Caco-2 (cell line): ENCODE data around the gene CNOT6. TPM values are rescaled to one million over a fixed set of nuclear protein-coding genes. Genes with fewer than 3 reads are reported as not detected.

Experiments
- BruUV-seq: library from RNA; stranded (reverse); fragments of 400-500 nt; replicated peaks from 2 replicates; lab custom pipeline; 2021; lab: Mats Ljungman, UMichigan
- CTCF ChIA-PET: fragments of 300-600 bp; sonication (Branson Sonifier 250); formaldehyde crosslinking; loops from one replicate; lab custom pipeline; 2022; ENCODE audit warnings: antibody characterized with exemption; lab: Charles Lee
- POLR2A ChIA-PET: fragments of 300-600 bp; sonication (Branson Sonifier 250); formaldehyde crosslinking; loops from one replicate; lab custom pipeline; 2022; ENCODE audit warnings: antibody characterized with exemption; lab: Charles Lee
- DNase-seq, 2 experiments: peaks; one replicate each; pipeline versions ENCODE4 v3.0.0 to v3.0.0-alpha.2; 2020 to 2022
- H3K27me3 ChIP-seq: replicated peaks from 2 replicates; pipeline ENCODE4 v1.6.0; 2011; ENCODE audit warnings: low read length; ENCODE audit not compliant: control insufficient read depth, insufficient read depth
- H3K36me3 ChIP-seq: 2 replicates; pipeline ENCODE4 v1.5.1; 2011; ENCODE audit warnings: low read length; ENCODE audit not compliant: control insufficient read depth, insufficient read depth
- H3K4me1 ChIP-seq: fragments of 250-450 bp; sonication (Bioruptor Pico); 2 replicates; pipeline ENCODE4 v1.5.1; 2020; ENCODE audit warnings: mild to moderate bottlenecking
- H3K4me3 ChIP-seq: 2 replicates; pipeline ENCODE4 v1.5.1; 2011; ENCODE audit warnings: low read depth, mild to moderate bottlenecking, control low read depth, low read length
- H3K9me3 ChIP-seq: fragments of 250-450 bp; sonication (Bioruptor Pico); 2 replicates; pipeline ENCODE4 v1.5.1; 2020; ENCODE audit warnings: mild to moderate bottlenecking, moderate library complexity
- H3K27ac Mint-ChIP-seq: one replicate; pipeline ENCODE4 v1.8.0; 2022; ENCODE audit warnings: mixed read lengths; ENCODE audit not compliant: unreplicated experiment
- H3K27me3 Mint-ChIP-seq: one replicate; pipeline ENCODE4 v1.8.0; 2022; ENCODE audit warnings: mixed read lengths; ENCODE audit not compliant: insufficient read depth, unreplicated experiment
- H3K36me3 Mint-ChIP-seq: one replicate; pipeline ENCODE4 v1.8.0; 2022; ENCODE audit warnings: mild to moderate bottlenecking, mixed read lengths; ENCODE audit not compliant: insufficient read depth, unreplicated experiment
- H3K4me1 Mint-ChIP-seq: one replicate; pipeline ENCODE4 v1.8.0; 2022; ENCODE audit warnings: low read depth, mixed read lengths; ENCODE audit not compliant: unreplicated experiment
- H3K4me3 Mint-ChIP-seq: one replicate; pipeline ENCODE4 v1.8.0; 2022; ENCODE audit warnings: mild to moderate bottlenecking, moderate library complexity, mixed read lengths; ENCODE audit not compliant: unreplicated experiment
- H3K9me3 Mint-ChIP-seq: one replicate; pipeline ENCODE4 v1.8.0; 2022; ENCODE audit warnings: mixed read lengths; ENCODE audit not compliant: unreplicated experiment
- CTCF ChIP-seq, 2 experiments: fragments of 200-600 bp in 1 of 2; IDR thresholded peaks; 1 replicate in 1 of 2; 2 replicates in 1 of 2; pipeline versions ENCODE4 v1.5.1 to v1.8.0; 2011 to 2022; ENCODE audit warnings: antibody characterized with exemption in 1 of 2, control low read depth in 1 of 2, inconsistent platforms in 1 of 2, low read depth in 1 of 2, low read length in 1 of 2, mild to moderate bottlenecking in 1 of 2, moderate library complexity in 1 of 2; ENCODE audit not compliant: insufficient read depth in 1 of 2, severe bottlenecking in 1 of 2, unreplicated experiment in 1 of 2
- intact Hi-C: fragments of 100-400 bp; cut with micrococcal nuclease; formaldehyde crosslinking; loops from one replicate; pipeline ENCODE4 v1.10.0; 2022; ENCODE audit not compliant: unreplicated experiment
- total RNA-seq: library from RNA; stranded (reverse); gene quantifications from 2 replicates; pipeline ENCODE4 v1.2.3, GENCODE V29; 2022

Gene CNOT6
- total RNA-seq, 1 experiment from 2014 or later = 46.3 TPM

- CTCF ChIA-PET = no interaction called here
- Histone ChIP-seq H3K27me3 (no peaks in the 10 kb centered on the region), H3K4me1 (no peaks in the 10 kb centered on the region), H3K4me3 (no peak overlapping the region), H3K36me3 (no peaks in the 10 kb centered on the region), H3K9me3 (no peaks in the 10 kb centered on the region)
- Mint-ChIP-seq H3K4me1 (no peaks in the 10 kb centered on the region), H3K9me3 (no peaks in the 10 kb centered on the region), H3K36me3 (no peaks in the 10 kb centered on the region), H3K27me3 (peaks cover 3% of the 10 kb centered on the region), H3K4me3 (no peak overlapping the region), H3K27ac (no peak overlapping the region)
- TF ChIP-seq CTCF (IDR thresholded peaks at IDR 0.05; ENCODE audit: insufficient read depth in 1 of 2, low read depth in 1 of 2, low read length in 1 of 2, severe bottlenecking in 1 of 2, unreplicated experiment in 1 of 2) = no peak
- intact Hi-C loops = no loop called here
- DNase-seq = no peak
- POLR2A ChIA-PET = no interaction called here
- no TSS peak for BruUV-seq
Measured at GRCh38 chr5:180625791-180626660, 131.8 kb downstream of the CNOT6 start.

- Mint-ChIP-seq H3K4me1 (no peaks in the 10 kb centered on the region), H3K36me3 (no peaks in the 10 kb centered on the region), H3K9me3 (no peaks in the 10 kb centered on the region), H3K27me3 (peaks cover 3% of the 10 kb centered on the region), H3K4me3 (no peak overlapping the region), H3K27ac (no peak overlapping the region)
- no peaks in the 10 kb centered on the region for H3K36me3 ChIP-seq
- no peaks in the 10 kb centered on the region for H3K9me3 ChIP-seq
- DNase-seq = no peak
- H3K4me1 ChIP-seq = no peaks in the 10 kb centered on the region
- ChIA-PET POLR2A (no interaction called here), CTCF (no interaction called here)
- no peak for TF ChIP-seq CTCF (IDR thresholded peaks at IDR 0.05; ENCODE audit: insufficient read depth in 1 of 2, low read depth in 1 of 2, low read length in 1 of 2, severe bottlenecking in 1 of 2, unreplicated experiment in 1 of 2)
- no peaks in the 10 kb centered on the region for H3K27me3 ChIP-seq
- H3K4me3 ChIP-seq = no peak overlapping the region
- intact Hi-C loops = no loop called here
- no TSS peak for BruUV-seq
Measured at GRCh38 chr5:180626661-180627385, 132.6 kb downstream of the CNOT6 start.

- Mint-ChIP-seq H3K27ac (no peak overlapping the region), H3K27me3 (no peaks in the 10 kb centered on the region), H3K36me3 (no peaks in the 10 kb centered on the region), H3K4me1 (no peaks in the 10 kb centered on the region), H3K9me3 (no peaks in the 10 kb centered on the region), H3K4me3 (no peak overlapping the region)
- no peaks in the 10 kb centered on the region for H3K9me3 ChIP-seq
- no peak for TF ChIP-seq CTCF (IDR thresholded peaks at IDR 0.05; ENCODE audit: insufficient read depth in 1 of 2, low read depth in 1 of 2, low read length in 1 of 2, severe bottlenecking in 1 of 2, unreplicated experiment in 1 of 2)
- ChIA-PET CTCF (no interaction called here), POLR2A (no interaction called here)
- no TSS peak for BruUV-seq
- no peaks in the 10 kb centered on the region for H3K27me3 ChIP-seq
- DNase-seq = no peak
- H3K4me3 ChIP-seq = no peak overlapping the region
- intact Hi-C loops = no loop called here
- no peaks in the 10 kb centered on the region for H3K36me3 ChIP-seq
- no peaks in the 10 kb centered on the region for H3K4me1 ChIP-seq
Measured at GRCh38 chr5:180627386-180628120, 133.4 kb downstream of the CNOT6 start.
